GM23248 (cell line): Measurements from ENCODE around the gene CLCN7. TPM values are rescaled to one million over a fixed set of nuclear protein-coding genes. Genes with fewer than 3 reads are reported as not detected.

Experiments
- DNase-seq: peaks from one replicate; pipeline ENCODE4 v3.0.0-alpha.2; 2015
- H2AFZ ChIP-seq: fragments of 200-600 bp; sonication (generic); 2 replicates; pipeline ENCODE4 v1.6.1; 2016; ENCODE audit warnings: antibody characterized with exemption
- H3F3A ChIP-seq: fragments of 200-600 bp; sonication (generic); 2 replicates; pipeline ENCODE4 v1.6.1; 2016; ENCODE audit warnings: mild to moderate bottlenecking, antibody characterized with exemption, mixed run types; ENCODE audit not compliant: insufficient read depth
- H3K27ac ChIP-seq: fragments of 200-600 bp; sonication (generic); 2 replicates; pipeline ENCODE4 v1.5.1; 2016; ENCODE audit warnings: mild to moderate bottlenecking
- H3K27me3 ChIP-seq: fragments of 200-600 bp; sonication (generic); replicated peaks from 2 replicates; pipeline ENCODE4 v1.6.1; 2016; ENCODE audit warnings: mild to moderate bottlenecking; ENCODE audit not compliant: insufficient read depth
- H3K36me3 ChIP-seq: fragments of 200-600 bp; sonication (generic); 2 replicates; pipeline ENCODE4 v1.6.1; 2016; ENCODE audit warnings: low read depth, mild to moderate bottlenecking
- H3K4me1 ChIP-seq: fragments of 200-600 bp; sonication (generic); 2 replicates; pipeline ENCODE4 v1.6.1; 2016; ENCODE audit warnings: mild to moderate bottlenecking; ENCODE audit not compliant: insufficient read depth
- H3K4me2 ChIP-seq: fragments of 200-600 bp; sonication (generic); one replicate; pipeline ENCODE4 v1.6.1; 2016; ENCODE audit warnings: mild to moderate bottlenecking; ENCODE audit not compliant: unreplicated experiment
- H3K4me3 ChIP-seq: fragments of 200-600 bp; sonication (generic); 2 replicates; pipeline ENCODE4 v1.5.1; 2016; ENCODE audit warnings: mild to moderate bottlenecking
- H3K79me2 ChIP-seq: fragments of 200-600 bp; sonication (generic); 2 replicates; pipeline ENCODE4 v1.6.1; 2016; ENCODE audit warnings: mild to moderate bottlenecking; ENCODE audit not compliant: insufficient read depth
- H3K9ac ChIP-seq: fragments of 200-600 bp; sonication (generic); 2 replicates; pipeline ENCODE4 v1.6.1; 2016; ENCODE audit warnings: mild to moderate bottlenecking
- H3K9me2 ChIP-seq: fragments of 200-600 bp; sonication (generic); 2 replicates; pipeline ENCODE4 v1.6.1; 2016; ENCODE audit warnings: mixed run types, mild to moderate bottlenecking, moderate library complexity; ENCODE audit not compliant: insufficient read depth
- H3K9me3 ChIP-seq: fragments of 200-600 bp; sonication (generic); one replicate; pipeline ENCODE4 v1.6.1; 2017; ENCODE audit warnings: low read depth
- H4K20me1 ChIP-seq: fragments of 200-600 bp; sonication (generic); 2 replicates; pipeline ENCODE4 v1.6.0; 2016; ENCODE audit not compliant: insufficient read depth
- EZH2 ChIP-seq: fragments of 200-600 bp; sonication (generic); IDR thresholded peaks from 2 replicates; pipeline ENCODE4 v1.6.1; 2018; ENCODE audit warnings: antibody characterized with exemption, mild to moderate bottlenecking; ENCODE audit not compliant: insufficient read depth, poor library complexity, severe bottlenecking
- EZH2phosphoT487 ChIP-seq: fragments of 200-600 bp; sonication (generic); IDR thresholded peaks from 2 replicates; pipeline ENCODE4 v1.6.1; 2018; ENCODE audit warnings: antibody characterized with exemption, moderate library complexity, mild to moderate bottlenecking, low read depth; ENCODE audit not compliant: insufficient read depth
- WGBS, 2 experiments: methylation state at CpG; one replicate each; pipeline ENCODE4 v1.1.6; 2015 to 2017; ENCODE audit warnings: low lambda C conversion rate in 2 of 2, low coverage in 1 of 2; ENCODE audit errors: missing lambda C conversion rate in 2 of 2; 5-methylcytosine and 5-hydroxymethylcytosine counted together
- in situ Hi-C: fragments of 300-500 bp; cut with MboI; formaldehyde crosslinking; loops from 2 replicates; pipeline ENCODE4 v1.15.0; 2020
- polyA plus RNA-seq: library from polyadenylated mRNA; unstranded; fragments of >200 nt; fragmentation: Nextera tagmentation; extraction: Ambion mirVana; gene quantifications from 2 replicates; pipeline ENCODE4 v1.2.1, GENCODE V29; 2016
- total RNA-seq: library from RNA; depleted of rRNA; stranded (reverse); fragments of >200 nt; shearing (Covaris generic); gene quantifications from 2 replicates; pipeline ENCODE4 v1.2.3, GENCODE V29; 2014

CLCN7 gene
- total and polyA plus RNA-seq, 2 experiments from 2014 or later, result 33.6 to 39.3 TPM

DNA sequence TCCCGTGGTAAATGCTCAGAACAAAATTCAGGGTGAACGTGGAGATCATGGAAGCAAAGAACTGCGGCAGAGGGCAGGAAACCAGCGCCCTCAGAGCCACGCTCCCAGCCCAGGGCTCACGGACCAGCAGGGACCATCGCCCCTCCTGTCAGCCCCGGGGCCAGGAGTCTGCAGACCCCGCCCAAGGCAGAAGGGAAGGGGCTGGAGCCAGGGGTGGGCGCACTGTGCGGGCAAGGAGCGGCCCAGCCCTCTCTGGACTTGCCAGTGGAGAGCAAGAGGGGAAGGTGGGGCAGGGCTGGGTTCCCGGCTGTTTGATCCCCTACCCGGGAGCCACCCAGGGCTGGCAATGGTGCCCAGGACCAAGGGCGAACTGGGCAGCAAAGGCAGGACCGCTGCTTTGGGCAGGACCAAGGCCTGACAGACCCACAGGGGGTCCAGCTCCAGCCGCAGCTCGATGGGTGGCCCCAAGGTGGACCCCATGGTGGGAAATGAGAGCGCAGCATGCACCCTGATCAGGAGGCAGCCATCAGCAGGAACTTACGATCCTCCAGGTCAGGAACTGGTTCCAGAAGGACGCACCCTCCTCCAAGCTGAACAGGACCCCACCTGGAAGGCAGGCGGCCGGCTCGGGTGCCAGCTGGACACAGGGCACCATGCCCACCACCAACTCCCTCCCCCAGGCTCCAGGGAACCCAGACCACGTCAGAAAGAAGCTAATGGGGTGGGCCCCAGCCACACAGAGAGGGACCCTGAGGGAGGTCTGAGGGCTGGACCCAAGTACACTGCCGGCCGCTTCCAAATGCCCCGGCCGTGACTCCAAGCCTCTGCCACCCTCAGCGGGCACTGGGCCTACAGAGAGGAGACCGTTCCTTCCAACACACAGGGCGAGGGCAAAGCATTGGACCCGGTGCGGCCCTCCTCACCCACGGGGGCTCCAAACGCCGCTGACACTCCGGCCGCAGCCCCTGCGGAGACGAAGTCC is 19.3 kb downstream of the CLCN7 start:
- no peak overlapping the region for H3K27ac ChIP-seq
- no peak for DNase-seq
- no peaks in the 10 kb centered on the region for H3K4me1 ChIP-seq
- H3K4me2 ChIP-seq, result no peak overlapping the region
- H3K9me3 ChIP-seq, result no peaks in the 10 kb centered on the region
- H3K9ac ChIP-seq, result no peak overlapping the region
- no peaks in the 10 kb centered on the region for H3K9me2 ChIP-seq
- no peaks in the 10 kb centered on the region for H4K20me1 ChIP-seq
- TF ChIP-seq EZH2 (no peak), EZH2phosphoT487 (no peak)
- in situ Hi-C loops, result no loop called here
- no peaks in the 10 kb centered on the region for H3K36me3 ChIP-seq
- no peaks in the 10 kb centered on the region for H3K27me3 ChIP-seq
- 94 to 95% methylated on average over 39 to 41 of the region's 41 CpGs for WGBS, 2 experiments
- no peaks in the 10 kb centered on the region for H3K79me2 ChIP-seq
- no peaks in the 10 kb centered on the region for H3F3A ChIP-seq
- H3K4me3 ChIP-seq, result no peak overlapping the region
- H2AFZ ChIP-seq, result no peak overlapping the region

GRCh38 chr16:1454561-1454960 is 20.3 kb downstream of the CLCN7 start:
- 93 to 94% methylated on average over 14 to 17 of the region's 17 CpGs for WGBS, 2 experiments

GRCh38 chr16:1453316-1453715 is 21.5 kb downstream of the CLCN7 start:
- Histone ChIP-seq H3K27ac (no peak overlapping the region), H3K9me3 (no peaks in the 10 kb centered on the region), H3F3A (no peaks in the 10 kb centered on the region), H3K79me2 (no peaks in the 10 kb centered on the region), H3K27me3 (no peaks in the 10 kb centered on the region), H2AFZ (no peak overlapping the region), H3K9ac (no peak overlapping the region), H3K4me1 (no peaks in the 10 kb centered on the region), H4K20me1 (no peaks in the 10 kb centered on the region), H3K4me2 (no peak overlapping the region), H3K9me2 (no peaks in the 10 kb centered on the region), H3K36me3 (no peaks in the 10 kb centered on the region), H3K4me3 (no peak overlapping the region)
- TF ChIP-seq EZH2 (no peak), EZH2phosphoT487 (no peak)
- no peak for DNase-seq
- 91 to 93% methylated on average over 17 to 18 of the region's 19 CpGs for WGBS, 2 experiments
- in situ Hi-C loops, result no loop called here

More at GRCh38 chr16:1454561-1454960, 20.3 kb downstream of the CLCN7 start:
- no peak overlapping the region for H3K27ac ChIP-seq
- no peaks in the 10 kb centered on the region for H3K9me3 ChIP-seq
- no peaks in the 10 kb centered on the region for H3K79me2 ChIP-seq
- no peak overlapping the region for H3K4me2 ChIP-seq
- H3K9me2 ChIP-seq, result no peaks in the 10 kb centered on the region
- no peak overlapping the region for H3K9ac ChIP-seq
- no peak for DNase-seq
- no peaks in the 10 kb centered on the region for H3K27me3 ChIP-seq
- TF ChIP-seq EZH2phosphoT487 (no peak), EZH2 (no peak)
- H3F3A ChIP-seq, result no peaks in the 10 kb centered on the region
- H3K36me3 ChIP-seq, result no peaks in the 10 kb centered on the region
- no peak overlapping the region for H3K4me3 ChIP-seq
- H2AFZ ChIP-seq, result no peak overlapping the region
- in situ Hi-C loops, result no loop called here
- no peaks in the 10 kb centered on the region for H3K4me1 ChIP-seq
- no peaks in the 10 kb centered on the region for H4K20me1 ChIP-seq

DNA sequence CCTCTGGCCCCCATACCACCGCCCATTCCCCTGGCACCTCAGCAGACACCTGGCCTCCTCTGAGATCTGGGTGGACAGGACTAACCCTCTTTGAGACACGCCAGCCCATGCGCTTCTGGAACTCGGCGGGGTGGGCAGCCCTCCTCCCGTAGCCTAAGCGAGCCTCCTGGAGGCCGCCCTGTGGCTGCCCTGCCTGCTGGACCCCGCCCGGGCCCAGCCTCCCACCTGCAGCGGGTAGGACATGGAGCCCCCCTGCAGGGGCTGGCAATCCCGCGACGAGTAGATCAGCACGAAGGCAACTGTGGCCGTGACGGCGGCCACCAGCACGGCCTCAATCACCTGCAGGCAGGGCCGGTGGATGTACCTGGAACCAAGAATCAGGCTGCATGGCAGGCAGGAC is 22.3 kb downstream of the CLCN7 start:
- TF ChIP-seq EZH2 (no peak), EZH2phosphoT487 (no peak)
- H3K9me2 ChIP-seq, result no peaks in the 10 kb centered on the region
- no peak overlapping the region for H3K4me3 ChIP-seq
- WGBS, 2 experiments, result 95 to 96% methylated on average over 15 to 20 of the region's 20 CpGs
- no peaks in the 10 kb centered on the region for H3K79me2 ChIP-seq
- no peak overlapping the region for H3K4me2 ChIP-seq
- no peak for DNase-seq
- no peak overlapping the region for H3K27ac ChIP-seq
- H3K4me1 ChIP-seq, result no peaks in the 10 kb centered on the region
- no peak overlapping the region for H3K9ac ChIP-seq
- no peaks in the 10 kb centered on the region for H3F3A ChIP-seq
- no peaks in the 10 kb centered on the region for H4K20me1 ChIP-seq
- H2AFZ ChIP-seq, result no peak overlapping the region
- no peaks in the 10 kb centered on the region for H3K27me3 ChIP-seq
- H3K9me3 ChIP-seq, result no peaks in the 10 kb centered on the region
- no peaks in the 10 kb centered on the region for H3K36me3 ChIP-seq
- in situ Hi-C loops, result no loop called here
